RPMI8226 (cell line): Measurements from ENCODE around the gene AKAP8.

ENCODE experiments used
- DNase-seq: peaks from one replicate; pipeline ENCODE4 v3.0.0-alpha.2; 2015

Gene AKAP8

DNA sequence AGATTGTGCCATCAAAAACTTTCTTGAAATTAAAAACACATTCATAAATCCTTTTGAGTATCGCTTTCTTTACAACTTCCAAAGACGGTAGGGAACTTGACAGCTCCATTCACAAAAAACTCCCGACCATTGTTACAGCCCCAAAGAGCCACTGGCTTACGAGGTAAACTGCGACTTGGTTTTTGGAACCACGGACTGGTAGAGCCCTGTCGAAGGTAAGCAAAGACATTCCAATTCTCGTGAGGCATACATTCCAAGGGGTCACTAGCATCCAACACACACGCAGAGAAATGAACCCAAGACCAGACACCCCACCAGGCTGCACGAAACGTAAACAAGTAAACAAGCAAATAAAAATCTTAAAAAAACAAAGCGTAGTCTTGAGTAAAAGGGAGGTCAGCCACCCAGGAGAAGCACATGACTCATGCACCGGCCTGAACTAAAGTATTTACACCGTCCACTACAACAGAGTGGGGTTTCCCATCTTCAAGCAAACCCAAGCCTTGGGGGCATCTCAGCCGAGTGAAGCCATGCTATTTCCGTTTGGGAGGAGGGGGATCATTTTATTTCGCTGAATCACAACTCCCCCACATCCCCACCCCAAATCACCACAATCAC lies 48.7 kb downstream of the AKAP8 start:
- no peak for DNase-seq

DNA sequence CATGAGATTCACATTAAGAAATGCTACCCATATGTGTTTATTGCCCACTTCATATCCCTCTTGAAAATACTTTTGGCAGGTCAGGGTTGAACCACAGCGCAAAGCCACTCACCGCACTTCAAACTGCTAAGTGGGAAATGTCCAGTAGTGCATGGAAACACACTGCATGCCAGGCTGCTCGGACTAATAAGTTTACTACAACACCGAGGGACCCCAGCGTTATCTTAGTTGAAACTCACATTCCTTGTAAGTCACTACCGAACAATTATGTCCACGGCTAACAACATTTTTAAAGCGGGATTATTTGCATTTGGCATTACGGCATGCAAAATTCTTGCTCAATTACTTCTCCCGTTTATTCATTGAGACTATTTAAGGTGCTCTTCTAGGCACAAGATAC lies 51.3 kb downstream of the AKAP8 start:
- no peak for DNase-seq

DNA sequence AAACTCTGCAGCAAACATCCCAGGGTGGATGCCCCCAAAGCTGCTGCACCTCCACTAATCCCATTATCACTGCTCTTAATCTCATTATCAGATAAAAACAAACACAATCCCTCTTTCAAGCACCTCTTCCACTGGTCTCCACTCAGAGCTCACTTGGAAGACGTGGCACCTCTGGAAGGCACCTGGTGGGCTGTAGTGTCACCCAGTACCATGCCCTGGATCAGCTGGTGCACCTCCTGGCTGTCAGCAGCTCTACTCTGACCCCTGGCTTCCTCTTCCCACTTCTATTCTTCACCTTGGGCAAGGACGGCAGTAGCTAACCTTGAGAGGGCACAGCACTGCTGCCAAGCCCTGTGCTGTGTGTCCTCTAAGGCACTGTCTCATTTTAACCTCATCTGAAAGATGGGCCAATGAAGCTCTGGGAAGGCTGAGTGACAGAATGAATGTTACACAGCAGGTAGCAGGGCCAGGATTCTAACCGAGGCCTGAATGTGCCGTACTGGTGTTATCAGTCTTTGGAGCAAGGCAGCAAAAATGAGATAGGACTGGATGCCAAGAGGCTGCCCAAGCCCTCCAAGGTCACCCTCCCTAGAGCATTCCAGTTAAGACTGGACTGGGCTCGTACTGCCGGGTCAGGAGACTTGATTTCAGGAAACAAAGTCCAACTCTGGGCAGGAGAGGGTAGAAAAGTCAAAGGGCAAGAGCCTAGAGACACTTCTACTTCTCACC lies 54.6 kb downstream of the AKAP8 start:
- DNase-seq = no peak

DNA sequence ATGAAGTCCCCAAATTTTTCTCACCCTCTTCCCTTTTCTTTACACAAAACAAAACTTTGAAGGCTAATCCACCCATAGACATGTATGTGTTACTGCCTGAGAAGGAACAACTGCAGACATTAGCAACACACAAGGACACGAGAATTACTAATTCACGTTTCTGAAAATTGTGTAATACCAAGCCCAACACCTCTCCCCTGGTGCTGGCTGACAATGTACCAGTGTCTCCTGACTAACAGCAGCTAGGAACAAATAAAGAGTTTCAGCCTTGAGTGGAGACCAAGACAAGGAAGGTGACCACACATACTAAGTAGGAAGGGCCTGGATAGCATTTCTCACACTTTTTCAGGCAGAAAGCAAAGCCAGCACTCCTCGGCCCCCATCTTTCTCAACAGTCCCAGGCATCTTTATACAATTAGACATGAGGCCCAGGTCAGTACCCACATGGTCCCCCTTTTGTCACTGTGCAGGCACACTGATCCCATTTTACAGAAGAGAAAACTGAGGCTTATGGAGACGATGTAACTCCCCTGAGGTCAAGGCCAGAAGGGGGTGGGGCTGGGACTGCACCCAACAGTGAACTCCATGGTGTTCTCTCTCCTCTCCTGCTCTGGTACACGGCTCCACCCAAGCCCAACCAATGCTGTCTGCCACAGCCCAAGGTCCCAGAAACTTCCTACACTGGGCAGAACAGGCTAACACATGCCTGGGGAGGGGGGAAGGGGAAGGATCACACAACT lies 55.9 kb downstream of the AKAP8 start:
- DNase-seq = no peak

DNA sequence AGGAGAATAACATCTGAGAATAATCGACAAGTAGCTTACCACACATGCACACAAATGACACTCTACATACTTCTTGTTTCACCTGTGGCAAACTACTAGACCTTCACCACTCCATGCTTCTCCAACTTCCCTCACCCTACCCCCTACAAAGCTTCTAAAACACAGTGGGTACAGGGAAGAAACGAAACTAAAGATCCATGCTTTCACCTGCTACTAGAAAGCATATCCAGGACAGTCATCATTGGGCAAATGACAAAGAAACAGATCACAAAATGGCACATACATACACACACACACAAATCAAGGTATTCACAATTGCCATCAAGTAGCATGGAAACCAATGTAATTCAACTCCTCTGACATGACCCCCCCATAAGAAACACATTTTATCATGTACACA lies 57.8 kb downstream of the AKAP8 start:
- DNase-seq = no peak

DNA sequence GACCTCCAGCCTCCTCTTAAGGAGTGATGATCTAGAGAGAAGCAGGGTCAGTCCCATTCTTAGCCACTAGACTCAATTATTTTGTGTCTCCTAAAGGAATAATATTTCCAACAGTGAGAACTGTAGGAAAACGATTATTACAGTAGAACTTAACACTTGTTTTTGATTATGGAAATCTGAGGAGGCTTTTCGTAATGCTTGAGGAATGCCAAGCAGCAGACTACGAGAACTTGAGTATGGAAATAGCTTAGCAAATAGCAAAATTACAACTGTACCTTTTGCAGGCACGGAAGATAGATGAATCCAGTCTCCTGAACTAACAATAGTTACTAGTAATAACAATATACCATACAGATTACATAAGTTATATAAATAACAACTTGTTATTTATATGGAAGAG lies 59.5 kb downstream of the AKAP8 start:
- DNase-seq = no peak

DNA sequence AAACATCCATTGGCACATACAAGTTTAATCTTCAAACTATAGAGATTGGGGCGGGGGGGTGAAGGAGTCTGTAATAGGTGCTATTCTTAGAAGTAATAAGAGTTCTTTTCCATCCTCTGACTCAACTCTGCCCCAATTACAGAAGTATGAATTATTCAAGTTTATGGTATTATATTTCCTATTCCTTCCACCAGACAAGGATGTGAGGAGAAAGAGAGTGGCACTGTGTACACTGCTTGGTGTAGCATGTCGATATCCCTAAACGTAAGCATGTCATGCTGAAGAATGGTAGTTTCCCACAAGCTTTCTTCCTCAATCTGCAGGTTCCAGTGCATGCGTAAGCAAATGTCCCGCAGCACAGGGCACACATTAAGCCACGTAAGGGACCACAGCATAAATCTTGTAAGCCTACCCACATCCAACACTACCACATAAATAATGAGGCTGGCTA lies 61.3 kb downstream of the AKAP8 start:
- no peak for DNase-seq

DNA sequence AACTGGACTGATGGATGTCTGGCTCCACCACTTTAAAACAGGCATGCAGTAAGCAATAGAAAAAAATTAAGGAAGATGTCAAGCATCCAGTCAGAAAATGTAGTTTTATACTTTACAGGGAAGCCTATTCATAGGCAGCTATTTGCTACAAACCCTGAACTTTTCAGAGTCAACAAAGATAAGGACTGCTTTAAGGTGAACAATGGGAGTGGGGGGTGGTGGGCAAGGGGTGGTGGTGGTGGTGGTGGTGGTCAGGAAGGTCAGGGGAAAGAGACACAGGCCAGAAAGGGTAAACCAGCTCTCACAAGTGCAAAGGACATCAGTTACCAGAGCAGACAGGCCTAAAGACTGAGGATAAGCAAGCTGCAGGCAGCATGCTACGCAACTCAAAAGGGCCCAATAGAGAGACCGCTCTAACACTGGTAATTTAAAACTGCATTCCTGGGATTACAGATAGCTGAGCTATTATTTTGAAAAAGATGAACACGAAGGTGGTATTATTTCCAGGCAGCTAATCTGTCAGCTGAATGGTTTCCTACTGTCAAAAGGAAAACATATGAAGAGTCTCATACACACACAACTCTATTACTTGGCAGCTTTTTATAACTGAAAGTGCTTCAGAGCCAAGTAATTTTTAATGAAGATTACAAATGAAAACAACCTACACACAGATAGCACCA lies 62.1 kb downstream of the AKAP8 start:
- no peak for DNase-seq

DNA sequence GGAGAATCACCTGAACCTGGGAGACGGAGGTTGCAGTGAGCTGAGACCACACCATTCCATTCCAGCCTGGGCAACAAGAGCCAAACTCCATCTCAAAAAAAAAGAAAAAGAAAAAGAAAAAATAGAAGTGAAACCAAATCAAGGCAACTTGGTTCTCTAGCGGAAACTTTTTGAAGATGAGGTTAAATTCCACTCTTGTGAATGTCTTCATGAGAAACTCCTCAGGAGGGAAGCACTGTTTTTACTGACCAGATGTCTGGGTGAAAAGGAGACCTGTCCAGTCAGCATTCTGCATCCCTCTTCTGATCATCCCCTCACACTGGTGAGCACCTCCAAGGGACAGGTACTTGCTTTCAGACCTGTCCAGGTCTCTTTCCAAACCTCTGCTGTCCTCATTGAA lies 63.1 kb downstream of the AKAP8 start:
- DNase-seq = peak; percentile 79

DNA sequence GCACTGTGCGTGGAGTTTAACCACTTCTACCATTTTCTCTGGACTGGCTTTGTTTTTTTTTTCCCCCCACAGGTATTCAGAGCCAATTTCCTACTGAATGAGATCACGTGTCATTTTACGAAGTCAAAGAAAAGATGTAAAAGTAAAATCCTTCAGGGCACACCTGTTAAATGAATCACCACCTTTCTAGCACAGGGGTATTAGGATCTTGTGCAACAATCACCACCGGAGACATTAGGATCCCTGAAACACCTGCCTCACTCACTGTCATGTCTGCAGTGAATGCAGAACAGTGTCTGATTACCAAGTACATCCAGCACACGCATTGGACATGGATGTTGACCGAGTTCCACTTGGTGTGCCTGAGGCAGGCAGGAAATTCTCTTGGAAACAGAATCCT lies 64.5 kb downstream of the AKAP8 start:
- no peak for DNase-seq

DNA sequence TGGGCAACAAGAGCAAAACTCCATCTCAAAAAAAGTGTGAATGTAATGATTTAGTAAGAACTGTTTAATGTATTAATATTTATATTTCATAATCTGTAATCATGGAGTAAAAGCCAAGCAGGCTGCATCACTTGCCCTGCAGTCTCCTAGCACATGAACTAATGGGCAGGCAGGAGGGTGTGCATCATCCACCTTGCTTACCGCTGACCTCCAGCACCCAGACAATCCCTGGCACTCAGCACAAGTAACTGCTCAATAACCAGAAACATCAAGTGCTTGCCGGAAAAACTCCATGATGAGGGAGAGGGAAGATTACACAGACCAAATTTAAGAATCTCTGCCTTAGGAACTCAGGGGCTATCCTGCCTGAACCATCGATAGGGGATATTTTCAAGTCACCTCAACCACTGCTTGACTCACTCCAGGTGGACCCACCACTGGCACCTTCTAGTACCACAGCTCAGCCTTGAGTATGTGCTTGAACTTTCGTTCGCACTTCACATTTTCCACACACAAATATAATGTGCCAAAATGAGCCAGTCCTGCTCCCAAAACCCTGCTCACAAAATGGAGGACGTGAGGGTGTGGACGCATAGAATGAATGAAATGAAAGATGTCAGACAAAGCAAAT lies 65.8 kb downstream of the AKAP8 start:
- no peak for DNase-seq

DNA sequence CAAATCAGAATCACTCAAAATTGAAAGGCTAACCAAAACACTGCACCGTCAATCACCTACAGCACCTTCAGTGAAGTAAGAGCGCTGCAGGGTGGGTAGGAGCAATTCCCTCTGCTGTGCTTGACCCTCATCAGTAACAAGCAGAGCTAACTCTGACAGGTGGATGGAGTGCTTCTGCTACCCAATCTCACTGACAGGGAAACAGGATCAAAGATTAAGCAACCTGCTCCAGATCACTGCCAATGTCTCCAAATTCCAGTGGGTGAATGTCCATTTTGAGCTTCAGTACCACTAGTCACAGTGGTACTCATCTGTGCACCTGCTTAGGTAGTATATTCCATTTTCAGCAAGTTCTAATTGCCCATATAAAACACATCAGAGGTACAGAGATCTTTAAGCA lies 72.4 kb downstream of the AKAP8 start:
- no peak for DNase-seq

DNA sequence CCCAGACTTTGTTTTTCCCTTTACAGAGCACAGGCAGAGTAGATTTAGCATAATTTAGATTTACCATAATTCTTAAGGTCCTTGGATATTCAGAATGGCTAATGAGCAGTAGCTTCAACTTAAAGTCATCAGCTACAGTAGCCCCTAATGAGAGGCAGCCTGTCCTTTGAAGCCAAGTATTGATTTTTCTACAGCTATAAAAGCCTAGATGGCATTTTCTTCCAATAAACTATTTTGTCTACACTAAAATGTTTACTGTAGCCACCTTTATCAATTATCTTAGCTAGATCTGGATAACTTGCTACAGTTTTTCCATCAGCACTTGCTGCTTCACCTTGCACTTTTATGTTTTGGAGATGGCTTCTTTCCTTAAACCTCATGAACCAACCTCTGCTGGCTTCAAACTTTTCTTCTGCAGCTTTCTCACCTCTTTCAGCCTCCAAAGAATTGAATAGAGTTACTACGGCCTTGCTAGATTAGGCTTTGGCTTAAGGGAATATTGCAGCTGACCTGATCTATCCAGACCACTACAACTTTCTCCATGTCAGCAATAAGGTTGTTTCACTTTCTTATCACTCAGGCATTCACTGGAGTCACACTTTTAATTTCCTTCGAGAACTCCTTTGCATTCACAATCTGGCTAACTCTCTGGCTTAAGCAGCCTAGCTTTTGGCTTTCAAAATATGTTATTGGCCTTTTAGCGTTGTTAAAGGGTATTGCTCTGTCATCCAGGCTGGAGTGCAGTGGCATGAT lies 73.8 kb downstream of the AKAP8 start:
- no peak for DNase-seq

DNA sequence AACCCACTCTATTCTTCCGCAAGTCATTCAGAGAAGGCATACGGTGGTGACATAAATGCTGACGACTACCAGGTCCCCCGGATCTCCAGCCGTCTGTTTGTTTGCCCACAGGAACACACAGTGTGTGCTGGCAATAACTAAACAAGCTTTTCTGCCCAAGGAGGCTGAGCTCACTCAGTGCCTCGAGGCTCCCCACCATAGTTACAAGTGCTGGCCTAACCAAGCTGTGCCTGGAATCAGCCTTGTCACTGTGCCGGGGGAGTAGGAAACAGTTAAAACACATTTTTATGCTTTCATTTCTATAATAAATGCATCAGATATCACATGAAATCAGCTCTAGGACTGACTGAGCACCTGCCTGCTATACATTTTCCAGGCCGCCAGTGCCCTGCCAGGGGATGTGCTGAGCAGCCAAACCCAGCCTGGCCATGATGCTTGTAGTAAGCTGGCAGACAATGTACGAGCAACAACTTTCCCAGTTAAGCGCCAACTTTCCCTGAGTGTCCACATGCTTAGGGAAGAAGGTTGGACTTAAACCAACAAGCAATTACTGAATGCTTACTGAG lies 75.4 kb downstream of the AKAP8 start:
- no peak for DNase-seq
